Esophagus squamous epithelium (tissue), 4 donors: ENCODE data around the gene ACP1.

ENCODE experiments used
- POLR2A ChIP-seq, 4 donors: fragments of 450-650 bp; IDR thresholded peaks; one replicate each; pipeline ENCODE4 v1.6.1; 2017; ENCODE audit warnings: antibody characterized with exemption in 4 of 4, mild to moderate bottlenecking in 4 of 4, moderate library complexity in 3 of 4
- TF ChIP-seq, protein P1 (sequence below), 6 experiments: fragments of 450-650 bp in 4 of 6; fragments of 200-600 bp in 2 of 6; sonication (generic) in 2 of 6; IDR thresholded peaks; one replicate each; pipeline ENCODE4 v1.5.1; 2016 to 2019; ENCODE audit warnings: antibody characterized with exemption in 6 of 6, mild to moderate bottlenecking in 4 of 6, moderate library complexity in 4 of 6

DNA sequence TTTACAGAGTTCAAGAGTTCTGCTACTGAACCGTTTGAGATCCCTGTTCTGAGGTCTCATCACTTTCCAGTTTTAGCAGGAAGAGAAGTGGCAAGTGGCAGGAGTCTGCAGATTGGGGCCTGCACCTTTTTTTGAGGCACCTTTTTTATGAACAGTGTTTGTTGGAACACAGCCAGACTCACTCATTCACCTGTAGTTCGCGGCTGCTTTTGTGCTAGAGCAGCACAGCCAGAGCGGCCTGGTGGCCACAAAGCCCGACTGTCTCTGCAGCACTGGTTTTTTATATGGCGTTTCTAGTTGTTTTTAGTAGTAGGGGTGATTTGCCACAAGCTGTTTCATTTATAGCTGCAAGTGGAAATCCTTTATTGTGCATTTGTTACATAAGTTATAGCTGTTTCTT lies 8.6 kb downstream of the ACP1 start:
- TF ChIP-seq, protein P1, sequence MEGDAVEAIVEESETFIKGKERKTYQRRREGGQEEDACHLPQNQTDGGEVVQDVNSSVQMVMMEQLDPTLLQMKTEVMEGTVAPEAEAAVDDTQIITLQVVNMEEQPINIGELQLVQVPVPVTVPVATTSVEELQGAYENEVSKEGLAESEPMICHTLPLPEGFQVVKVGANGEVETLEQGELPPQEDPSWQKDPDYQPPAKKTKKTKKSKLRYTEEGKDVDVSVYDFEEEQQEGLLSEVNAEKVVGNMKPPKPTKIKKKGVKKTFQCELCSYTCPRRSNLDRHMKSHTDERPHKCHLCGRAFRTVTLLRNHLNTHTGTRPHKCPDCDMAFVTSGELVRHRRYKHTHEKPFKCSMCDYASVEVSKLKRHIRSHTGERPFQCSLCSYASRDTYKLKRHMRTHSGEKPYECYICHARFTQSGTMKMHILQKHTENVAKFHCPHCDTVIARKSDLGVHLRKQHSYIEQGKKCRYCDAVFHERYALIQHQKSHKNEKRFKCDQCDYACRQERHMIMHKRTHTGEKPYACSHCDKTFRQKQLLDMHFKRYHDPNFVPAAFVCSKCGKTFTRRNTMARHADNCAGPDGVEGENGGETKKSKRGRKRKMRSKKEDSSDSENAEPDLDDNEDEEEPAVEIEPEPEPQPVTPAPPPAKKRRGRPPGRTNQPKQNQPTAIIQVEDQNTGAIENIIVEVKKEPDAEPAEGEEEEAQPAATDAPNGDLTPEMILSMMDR (IDR thresholded peaks at IDR 0.05): no peak
- no peak for TF ChIP-seq POLR2A (IDR thresholded peaks at IDR 0.05)
